HepG2 (cell line): Measurements from ENCODE around the gene JOSD2. TPM values are rescaled to one million over a fixed set of nuclear protein-coding genes. Genes with fewer than 3 reads are reported as not detected.

Experiments
- ATAC-seq: fragments of 200-7000 bp; cut with Tn5 transposase; 3 replicates; pipeline ENCODE4 v1.9.1; 2020; ENCODE audit warnings: mild to moderate bottlenecking, moderate library complexity
- BruUV-seq: library from RNA; stranded (reverse); fragments of 400-500 nt; replicated peaks from 2 replicates; lab custom pipeline; 2021; lab: Mats Ljungman, UMichigan
- CTCF ChIA-PET: fragments of 300-600 bp; formaldehyde crosslinking; extraction: SDS; loops from one replicate; lab custom pipeline; 2021; ENCODE audit warnings: low total read pairs, inconsistent platforms, low intra/inter-chr PET ratio; lab: Yijun Ruan, JAX
- POLR2A ChIA-PET: fragments of 350-600 bp; sonication (Branson Sonifier 250); formaldehyde crosslinking; loops from one replicate; lab custom pipeline; 2020; ENCODE audit warnings: antibody characterized with exemption, inconsistent platforms; lab: Yijun Ruan, JAX
- DNase-seq: peaks from one replicate; pipeline ENCODE4 v3.0.0-alpha.2; 2015; ENCODE audit warnings: low spot score
- FAIRE-seq: peaks from 3 replicates; lab custom pipeline; 2011; peaks lifted over from hg19 to GRCh38; lab: Jason Lieb, UNC
- H2AFZ ChIP-seq: one replicate; pipeline ENCODE4 v1.6.1; 2011; ENCODE audit warnings: low read length, inconsistent platforms
- H3K27ac ChIP-seq: fragments of 300-600 bp; 3 replicates; pipeline ENCODE4 v1.8.0; 2011; ENCODE audit warnings: mixed run types, mild to moderate bottlenecking, mixed read lengths, low read length, inconsistent platforms; ENCODE audit not compliant: insufficient read depth; ENCODE audit errors: extremely low read length
- H3K27me3 ChIP-seq, 2 experiments: fragments of 200-600 bp in 1 of 2; 2 replicates in 1 of 2; 3 replicates in 1 of 2; pipeline versions ENCODE4 v1.6.0 to v1.8.0; 2011; ENCODE audit warnings: low read length in 2 of 2, mild to moderate bottlenecking in 2 of 2, moderate library complexity in 2 of 2, inconsistent platforms in 1 of 2; ENCODE audit not compliant: insufficient read depth in 2 of 2, control insufficient read depth in 1 of 2
- H3K36me3 ChIP-seq, 2 experiments: fragments of 200-600 bp in 1 of 2; replicated peaks in 1 of 2; 2 replicates in 1 of 2; 3 replicates in 1 of 2; pipeline versions ENCODE4 v1.5.1 to v1.8.0; 2011; ENCODE audit warnings: low read length in 2 of 2, inconsistent platforms in 1 of 2; ENCODE audit not compliant: insufficient read depth in 2 of 2, control insufficient read depth in 1 of 2
- H3K4me1 ChIP-seq: 2 replicates; pipeline ENCODE4 v1.5.1; 2012; ENCODE audit warnings: low read length, inconsistent platforms; ENCODE audit not compliant: insufficient read depth
- H3K4me2 ChIP-seq: 2 replicates; pipeline ENCODE4 v1.6.0; 2011; ENCODE audit warnings: low read depth, low read length, inconsistent platforms
- H3K4me3 ChIP-seq, 3 experiments: fragments of 200-600 bp in 1 of 3; sonication (generic), shearing (Covaris generic) in 1 of 3; replicated peaks in 1 of 3; 2 replicates each; pipeline ENCODE4 v1.5.1; 2011 to 2016; ENCODE audit warnings: low read length in 3 of 3, inconsistent platforms in 2 of 3, low read depth in 2 of 3, mild to moderate bottlenecking in 2 of 3, control low read depth in 1 of 3, mixed read lengths in 1 of 3; ENCODE audit not compliant: insufficient read depth in 1 of 3
- H3K79me2 ChIP-seq: one replicate; pipeline ENCODE4 v1.6.1; 2011; ENCODE audit warnings: low read length, inconsistent platforms; ENCODE audit not compliant: insufficient read depth
- H3K9ac ChIP-seq: 2 replicates; pipeline ENCODE4 v1.6.0; 2011; ENCODE audit warnings: mild to moderate bottlenecking, low read depth, low read length, inconsistent platforms; ENCODE audit not compliant: insufficient read depth
- H3K9me3 ChIP-seq: 2 replicates; pipeline ENCODE4 v1.5.1; 2012; ENCODE audit warnings: mild to moderate bottlenecking, low read length
- H4K20me1 ChIP-seq: 2 replicates; pipeline ENCODE4 v1.6.0; 2011; ENCODE audit warnings: inconsistent platforms, mild to moderate bottlenecking, low read length, moderate library complexity; ENCODE audit not compliant: insufficient read depth
- MAZ ChIP-seq, 2 experiments: sonication (generic) in 1 of 2; formaldehyde crosslinking in 1 of 2; IDR thresholded peaks; 2 replicates each; pipeline versions ENCODE4 v1.5.0 to v1.6.1; 2012 to 2020; ENCODE audit warnings: low read depth in 2 of 2, mild to moderate bottlenecking in 2 of 2, borderline replicate concordance in 1 of 2, improper control_type of control experiment in 1 of 2, low read length in 1 of 2, missing genetic modification reagents in 1 of 2, moderate library complexity in 1 of 2
- PCBP2 ChIP-seq: fragments of 200-400 bp; formaldehyde crosslinking; optimal IDR thresholded peaks from 2 replicates; pipeline ENCODE3; 2018; ENCODE audit warnings: low read length, low read depth; ENCODE audit not compliant: poor library complexity, severe bottlenecking
- THRA ChIP-seq: sonication (generic); formaldehyde crosslinking; IDR thresholded peaks from 2 replicates; pipeline ENCODE4 v1.4.0; 2020; ENCODE audit warnings: missing genetic modification reagents, borderline replicate concordance
- ZNF639 ChIP-seq: conservative IDR thresholded peaks from 2 replicates; pipeline ENCODE4 v1.6.1; 2018; ENCODE audit warnings: missing genetic modification reagents
- WGBS: methylation state at CpG from one replicate; pipeline ENCODE4 v1.1.6; 2017; ENCODE audit warnings: low lambda C conversion rate; 5-methylcytosine and 5-hydroxymethylcytosine counted together
- in situ Hi-C: cut with HindIII; loops from 2 replicates; pipeline ENCODE4 v1.10.0; 2017; ENCODE audit warnings: low pct_unique_long_range_greater_than_20kb; ENCODE audit not compliant: extremely low pct_ligation_motif_present
- intact Hi-C: fragments of 100-400 bp; cut with micrococcal nuclease; formaldehyde crosslinking; loops from one replicate; pipeline ENCODE4 v1.10.0; 2022; ENCODE audit not compliant: unreplicated experiment
- polyA plus RNA-seq, 8 experiments: library from polyadenylated mRNA; depleted of rRNA in 3 of 8; stranded (reverse) in 7 of 8; unstranded in 1 of 8; fragments of >200 nt; fragmentation: Illumina TruSeq in 4 of 8; extraction: Trizol in 4 of 8; gene quantifications; 2 replicates each; pipeline versions ENCODE4 v1.2.1 to v1.2.3, GENCODE V29; 2011 to 2016; ENCODE audit warnings: low read depth in 4 of 8, missing spikeins in 1 of 8, mixed read lengths in 1 of 8; ENCODE audit not compliant: insufficient read depth in 1 of 8
- total RNA-seq, 5 experiments: library from RNA; depleted of rRNA; stranded (reverse); fragments of >200 nt; fragmentation: Illumina TruSeq; extraction: Trizol; gene quantifications; 2 replicates each; pipeline ENCODE4 v1.2.3, GENCODE V29; 2016; ENCODE audit warnings: low read depth in 1 of 5

Gene JOSD2
- total and polyA plus RNA-seq, 2 of the 13 experiments (the other 11 are each of a cell fraction or from before 2014, with no cell fraction given) = 2.0 to 4.1 TPM

GRCh38 chr19:50492303-50493052, 18.5 kb downstream of the JOSD2 start:
- DNase-seq (no peak), ATAC-seq (no peak; the same call in 2 of the 3 replicates), FAIRE-seq (no peak)
- no peak overlapping the region for H3K27ac ChIP-seq
- H3K4me3 ChIP-seq = no peak overlapping the region
- no TSS peak for BruUV-seq
- no peaks in the 10 kb centered on the region for H3K36me3 ChIP-seq
- H3K4me2 ChIP-seq = no peak overlapping the region
- H3K27me3 ChIP-seq = peaks cover 6 to 26% of the 10 kb centered on the region in 2 experiments; a peak in 3 of 5 replicates
- no peaks in the 10 kb centered on the region for H4K20me1 ChIP-seq
- TF ChIP-seq THRA (CRISPR knock-in tag) (no peak), PCBP2 (peak; percentile 66), MAZ (IDR thresholded peaks at IDR 0.05; ENCODE audit: borderline replicate concordance, low read depth, low read length) (no peak), MAZ (CRISPR knock-in tag; IDR thresholded peaks at IDR 0.05; ENCODE audit: low read depth) (no peak)
- H3K79me2 ChIP-seq = no peaks in the 10 kb centered on the region
- 14% methylated on average over 11 of the region's 12 CpGs for WGBS
- ChIA-PET POLR2A (no interaction called here), CTCF (no interaction called here)
- no peak overlapping the region for H2AFZ ChIP-seq
- in situ Hi-C loops (no loop called here), intact Hi-C loops (no loop called here)
- H3K4me1 ChIP-seq = peaks cover 11% of the 10 kb centered on the region
- no peaks in the 10 kb centered on the region for H3K9me3 ChIP-seq
- H3K9ac ChIP-seq = no peak overlapping the region

GRCh38 chr19:50490991-50491472, 20.0 kb downstream of the JOSD2 start:
- no peak overlapping the region for H3K4me2 ChIP-seq
- H3K27me3 ChIP-seq = peaks cover 8 to 30% of the 10 kb centered on the region in 2 experiments; a peak in 3 of 5 replicates
- intact Hi-C loops = no loop called here
- no peak overlapping the region for H3K27ac ChIP-seq
- FAIRE-seq (no peak), ATAC-seq (no peak), DNase-seq (no peak)
- peaks cover 11% of the 10 kb centered on the region for H3K9me3 ChIP-seq
- ChIA-PET CTCF (no interaction called here), POLR2A (no interaction called here)
- no TSS peak for BruUV-seq
- H3K36me3 ChIP-seq = no peaks in the 10 kb centered on the region
- no peak overlapping the region for H3K9ac ChIP-seq
- H4K20me1 ChIP-seq = no peaks in the 10 kb centered on the region
- WGBS = 36% methylated on average over 23 of the region's 26 CpGs
- H2AFZ ChIP-seq = no peak overlapping the region
- TF ChIP-seq ZNF639 (CRISPR knock-in tag) = no peak
- in situ Hi-C loops = no loop called here
- no peaks in the 10 kb centered on the region for H3K79me2 ChIP-seq
- H3K4me3 ChIP-seq = no peak overlapping the region
- no peaks in the 10 kb centered on the region for H3K4me1 ChIP-seq
